GM12801 (cell line): ENCODE measurements around the gene CEMIP2.

ENCODE experiments used
- TF ChIP-seq, protein P1 (sequence below): IDR thresholded peaks from one replicate; pipeline ENCODE4 v1.5.1; 2011; ENCODE audit warnings: control low read depth; ENCODE audit not compliant: insufficient read length; ENCODE audit errors: extremely low read depth

Gene CEMIP2

DNA sequence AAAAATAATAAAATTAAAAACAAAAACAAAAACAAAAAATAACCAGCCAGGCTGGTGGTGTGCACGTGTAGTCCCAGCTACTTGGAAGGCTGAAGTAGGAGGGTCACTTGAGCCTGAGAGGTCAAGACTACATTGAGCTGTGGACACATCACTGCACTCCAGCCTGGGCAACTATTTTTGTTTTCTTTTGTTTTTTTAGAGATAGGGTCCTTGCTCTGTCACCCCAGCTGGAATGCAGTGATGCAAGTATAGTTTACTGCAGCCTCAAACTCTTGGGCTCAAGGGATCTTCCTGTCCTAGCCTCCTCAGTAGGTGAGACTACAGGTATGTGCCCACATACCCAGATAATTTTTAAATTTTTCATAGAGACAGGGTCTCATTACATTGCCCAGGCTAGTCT lies 80.6 kb downstream of the CEMIP2 start:
- TF ChIP-seq, protein P1, sequence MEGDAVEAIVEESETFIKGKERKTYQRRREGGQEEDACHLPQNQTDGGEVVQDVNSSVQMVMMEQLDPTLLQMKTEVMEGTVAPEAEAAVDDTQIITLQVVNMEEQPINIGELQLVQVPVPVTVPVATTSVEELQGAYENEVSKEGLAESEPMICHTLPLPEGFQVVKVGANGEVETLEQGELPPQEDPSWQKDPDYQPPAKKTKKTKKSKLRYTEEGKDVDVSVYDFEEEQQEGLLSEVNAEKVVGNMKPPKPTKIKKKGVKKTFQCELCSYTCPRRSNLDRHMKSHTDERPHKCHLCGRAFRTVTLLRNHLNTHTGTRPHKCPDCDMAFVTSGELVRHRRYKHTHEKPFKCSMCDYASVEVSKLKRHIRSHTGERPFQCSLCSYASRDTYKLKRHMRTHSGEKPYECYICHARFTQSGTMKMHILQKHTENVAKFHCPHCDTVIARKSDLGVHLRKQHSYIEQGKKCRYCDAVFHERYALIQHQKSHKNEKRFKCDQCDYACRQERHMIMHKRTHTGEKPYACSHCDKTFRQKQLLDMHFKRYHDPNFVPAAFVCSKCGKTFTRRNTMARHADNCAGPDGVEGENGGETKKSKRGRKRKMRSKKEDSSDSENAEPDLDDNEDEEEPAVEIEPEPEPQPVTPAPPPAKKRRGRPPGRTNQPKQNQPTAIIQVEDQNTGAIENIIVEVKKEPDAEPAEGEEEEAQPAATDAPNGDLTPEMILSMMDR = no peak

DNA sequence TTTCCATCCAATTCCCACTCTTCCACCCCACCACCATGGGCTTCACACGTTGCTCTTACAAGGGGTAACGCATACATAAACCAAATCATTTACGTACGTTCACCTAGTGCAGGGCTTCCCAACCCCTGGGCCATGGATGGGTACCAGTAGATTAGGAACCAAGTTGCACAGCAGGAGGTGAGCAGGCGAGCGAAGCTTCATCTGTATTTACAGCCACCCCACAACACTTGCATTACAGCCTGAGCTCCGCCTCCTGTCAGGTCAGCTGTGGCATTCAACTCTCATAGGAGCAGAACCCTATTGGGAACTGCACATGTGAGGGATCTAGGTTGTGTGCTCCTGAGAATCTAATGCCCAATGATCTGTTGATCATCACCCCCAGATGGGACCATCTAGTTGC lies 82.3 kb downstream of the CEMIP2 start:
- TF ChIP-seq, protein P1 = no peak

GRCh38 chr9:71685394-71685793 lies 82.9 kb downstream of the CEMIP2 start:
- TF ChIP-seq, protein P1 = no peak

GRCh38 chr9:71684566-71684965 lies 83.7 kb downstream of the CEMIP2 start:
- TF ChIP-seq, protein P1 = no peak

- TF ChIP-seq, protein P1 = no peak
Measured at GRCh38 chr9:71683598-71684235, 84.6 kb downstream of the CEMIP2 start.

DNA sequence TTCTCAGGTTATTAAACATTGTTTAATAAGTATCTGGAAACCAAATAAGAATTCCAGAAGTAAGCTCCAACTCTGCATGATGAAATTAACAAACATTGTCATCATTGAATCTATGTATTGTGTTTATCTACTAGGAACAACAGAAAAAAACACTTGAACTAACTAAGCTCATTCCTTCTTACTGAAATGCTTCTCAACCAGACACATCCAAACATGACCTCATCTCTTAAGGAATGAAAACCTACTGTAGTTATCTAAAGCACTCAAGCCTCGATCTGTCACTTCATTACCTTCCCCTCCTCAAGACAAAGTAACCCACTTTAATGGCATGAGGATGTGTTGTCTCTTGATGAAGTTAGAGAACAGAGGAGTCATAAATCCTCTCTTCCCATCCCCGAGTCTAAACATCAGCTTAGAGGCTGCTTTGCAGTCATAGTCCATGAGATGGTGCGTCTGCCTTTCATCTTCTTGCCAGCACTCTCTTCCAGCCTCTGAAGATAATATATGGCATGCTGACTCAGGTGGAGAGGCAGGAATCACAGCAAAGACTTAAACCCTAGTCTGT lies 86.5 kb downstream of the CEMIP2 start:
- TF ChIP-seq, protein P1 = no peak

- TF ChIP-seq, protein P1 = no peak
Measured at GRCh38 chr9:71681104-71681707, 87.1 kb downstream of the CEMIP2 start.
